Breast epithelium (tissue), 3 donors: ENCODE data around the gene RPL13A.

Source experiments
- CTCF ChIP-seq, 3 donors: fragments of 450-650 bp; IDR thresholded peaks; one replicate each; pipeline ENCODE4 v1.5.1; 2016 to 2017; ENCODE audit warnings: antibody characterized with exemption in 3 of 3, mild to moderate bottlenecking in 3 of 3, moderate library complexity in 3 of 3
- POLR2AphosphoS5 ChIP-seq, 3 donors: sonication (generic); formaldehyde crosslinking; IDR thresholded peaks; one replicate each; pipeline ENCODE4 v1.6.1; 2017; ENCODE audit warnings: antibody characterized with exemption in 3 of 3

- TF ChIP-seq CTCF (IDR thresholded peaks at IDR 0.05) (no peak), POLR2AphosphoS5 (IDR thresholded peaks at IDR 0.05) (no peak)
These were observed 11.2 kb upstream of the RPL13A start for GRCh38 chr19:49475995-49476880.
